Transverse colon (tissue), 4 donors: Measurements from ENCODE around the gene PAK4. TPM values are rescaled to one million over a fixed set of nuclear protein-coding genes. Genes with fewer than 3 reads are reported as not detected.

Experiments
- DNase-seq: peaks from one replicate; pipeline ENCODE4 v3.0.0-alpha.2; 2019
- H3K27ac ChIP-seq, 4 donors: fragments of 200-600 bp; sonication (generic); 2 replicates each; pipeline ENCODE4 v1.5.1; 2016 to 2018; ENCODE audit warnings: inconsistent platforms in 4 of 4
- H3K27me3 ChIP-seq: fragments of 200-600 bp; sonication (generic); 2 replicates; pipeline ENCODE4 v1.5.1; 2017; ENCODE audit warnings: inconsistent platforms
- H3K36me3 ChIP-seq, 4 donors: fragments of 200-600 bp; sonication (generic); 2 replicates each; pipeline ENCODE4 v1.5.1; 2017 to 2019; ENCODE audit warnings: inconsistent platforms in 4 of 4
- H3K4me1 ChIP-seq, 4 donors: fragments of 200-600 bp; sonication (generic); 2 replicates each; pipeline ENCODE4 v1.5.1; 2017 to 2020; ENCODE audit warnings: inconsistent platforms in 4 of 4
- H3K4me3 ChIP-seq, 4 donors: fragments of 200-600 bp; sonication (generic); 1 replicate in 1 of 4; 2 replicates in 3 of 4; pipeline versions ENCODE4 v1.5.1 to v1.6.1; 2017 to 2019; ENCODE audit warnings: inconsistent platforms in 4 of 4
- H3K9me3 ChIP-seq, 2 donors: fragments of 200-600 bp; sonication (generic); 2 replicates each; pipeline ENCODE4 v1.5.1; 2017 to 2019; ENCODE audit warnings: inconsistent platforms in 2 of 2
- CTCF ChIP-seq, 5 experiments: fragments of 200-600 bp in 3 of 5; fragments of 450-650 bp in 2 of 5; sonication (generic) in 3 of 5; IDR thresholded peaks; 1 replicate in 2 of 5; 2 replicates in 3 of 5; pipeline ENCODE4 v1.5.1; 2016 to 2017; ENCODE audit warnings: antibody characterized with exemption in 5 of 5, inconsistent platforms in 3 of 5, mild to moderate bottlenecking in 2 of 5, moderate library complexity in 1 of 5
- EP300 ChIP-seq: sonication (generic); formaldehyde crosslinking; IDR thresholded peaks from one replicate; pipeline ENCODE4 v1.6.1; 2017; ENCODE audit warnings: antibody characterized with exemption, low read depth
- POLR2A ChIP-seq: fragments of 450-650 bp; IDR thresholded peaks from one replicate; pipeline ENCODE4 v1.6.1; 2016; ENCODE audit warnings: antibody characterized with exemption, mild to moderate bottlenecking, moderate library complexity
- POLR2AphosphoS5 ChIP-seq, 3 donors: sonication (generic); formaldehyde crosslinking; IDR thresholded peaks; one replicate each; pipeline ENCODE4 v1.6.1; 2016; ENCODE audit warnings: antibody characterized with exemption in 3 of 3
- WGBS, 2 donors: methylation state at CpG; one replicate each; pipeline ENCODE4 v1.1.5; 2018; ENCODE audit warnings: low coverage in 1 of 2; 5-methylcytosine and 5-hydroxymethylcytosine counted together
- in situ Hi-C, 4 donors: fragments of 200-750 bp; cut with MboI; loops; one replicate each; pipeline versions ENCODE4 v1.15.0 to v1.15.1; 2017; ENCODE audit warnings: low sequenced_read_pairs in 3 of 4, low pct_ligation_motif_present in 1 of 4, low pct_unique_long_range_greater_than_20kb in 1 of 4
- intact Hi-C: fragments of 100-400 bp; cut with DNase I; formaldehyde crosslinking; loops from one replicate; pipeline ENCODE4 v1.15.1; 2023; ENCODE audit warnings: low total_unique reads
- total RNA-seq, 4 donors: library from RNA; depleted of rRNA; stranded (reverse); fragments of >200 nt; gene quantifications; one replicate each; pipeline ENCODE4 v1.1.0, GENCODE V29; 2016

PAK4 gene
- total RNA-seq, 4 donors from 2014 or later, result 43.8 to 96.1 (median 63.2) TPM

GRCh38 chr19:39160523-39160861 is 34.9 kb downstream of the PAK4 start:
- in situ Hi-C loops, result no loop called here
- DNase-seq, result no peak

GRCh38 chr19:39160889-39161672 is 35.5 kb downstream of the PAK4 start:
- Histone ChIP-seq H3K27ac (peak overlapping the region; percentile 6 to 53 (median 28)), H3K27me3 (no peaks in the 10 kb centered on the region), H3K4me3 (no peak overlapping the region), H3K4me1 (peaks cover 13 to 40% (median 28%) of the 10 kb centered on the region in 4 donors), H3K36me3 (no peaks in the 10 kb centered on the region), H3K9me3 (no peaks in the 10 kb centered on the region)
- WGBS, 2 donors, result 90% methylated on average over 21 of the region's 21 CpGs; no CpG with 5 or more reads in 1 of the 2 donors
- intact Hi-C loops (no loop called here), in situ Hi-C loops (no loop called here)
- DNase-seq, result no peak
- TF ChIP-seq EP300 (no peak), POLR2A (no peak), POLR2AphosphoS5 (IDR thresholded peaks at IDR 0.05) (no peak), CTCF (IDR thresholded peaks at IDR 0.05) (no peak)

More at GRCh38 chr19:39160523-39160861, 34.9 kb downstream of the PAK4 start:
- TF ChIP-seq CTCF (IDR thresholded peaks at IDR 0.05) (no peak), POLR2A (no peak), POLR2AphosphoS5 (IDR thresholded peaks at IDR 0.05) (no peak), EP300 (no peak)
- no peak overlapping the region for H3K4me3 ChIP-seq
- H3K36me3 ChIP-seq, result no peaks in the 10 kb centered on the region
- H3K9me3 ChIP-seq, result no peaks in the 10 kb centered on the region
- no peaks in the 10 kb centered on the region for H3K27me3 ChIP-seq
- peaks cover 14 to 40% (median 27%) of the 10 kb centered on the region in 4 donors for H3K4me1 ChIP-seq
- H3K27ac ChIP-seq, result peak overlapping the region; percentile 6 to 53 (median 28)
- intact Hi-C loops, result no loop called here
- WGBS, 2 donors, result 38 to 53% methylated on average over 7 to 8 of the region's 8 CpGs

- in situ Hi-C loops, result no loop called here
- Histone ChIP-seq H3K4me1 (peaks cover 18 to 41% (median 29%) of the 10 kb centered on the region in 4 donors), H3K36me3 (no peaks in the 10 kb centered on the region), H3K9me3 (no peaks in the 10 kb centered on the region), H3K27me3 (no peaks in the 10 kb centered on the region), H3K4me3 (no peak overlapping the region), H3K27ac (no peak overlapping the region)
- no peak for TF ChIP-seq POLR2AphosphoS5 (IDR thresholded peaks at IDR 0.05)
- TF ChIP-seq CTCF (IDR thresholded peaks at IDR 0.05), result no peak
- TF ChIP-seq POLR2A, result no peak
- TF ChIP-seq EP300, result no peak
- WGBS, 2 donors, result 25 to 83% methylated on average over 2 to 15 of the region's 15 CpGs
- intact Hi-C loops, result no loop called here
- no peak for DNase-seq
Measured at GRCh38 chr19:39162441-39163043, 37.0 kb downstream of the PAK4 start.

GRCh38 chr19:39163621-39164020 is 38.0 kb downstream of the PAK4 start:
- Histone ChIP-seq H3K36me3 (no peaks in the 10 kb centered on the region), H3K27ac (no peak overlapping the region), H3K9me3 (no peaks in the 10 kb centered on the region), H3K4me3 (no peak overlapping the region), H3K27me3 (no peaks in the 10 kb centered on the region), H3K4me1 (peaks cover 18 to 38% (median 28%) of the 10 kb centered on the region in 4 donors)
- 82 to 100% methylated on average over 4 to 9 of the region's 9 CpGs for WGBS, 2 donors
- DNase-seq, result no peak
- in situ Hi-C loops (no loop called here), intact Hi-C loops (no loop called here)
- TF ChIP-seq POLR2A (no peak), EP300 (no peak), CTCF (IDR thresholded peaks at IDR 0.05) (no peak), POLR2AphosphoS5 (IDR thresholded peaks at IDR 0.05) (no peak)
